ENCODE measurements around the gene TFCP2. TPM values are rescaled to one million over a fixed set of nuclear protein-coding genes. Genes with fewer than 3 reads are reported as not detected.

Gene TFCP2
- total and polyA plus RNA-seq, 11 donors: 8.3 to 28.8 (median 19.3) TPM

DNA sequence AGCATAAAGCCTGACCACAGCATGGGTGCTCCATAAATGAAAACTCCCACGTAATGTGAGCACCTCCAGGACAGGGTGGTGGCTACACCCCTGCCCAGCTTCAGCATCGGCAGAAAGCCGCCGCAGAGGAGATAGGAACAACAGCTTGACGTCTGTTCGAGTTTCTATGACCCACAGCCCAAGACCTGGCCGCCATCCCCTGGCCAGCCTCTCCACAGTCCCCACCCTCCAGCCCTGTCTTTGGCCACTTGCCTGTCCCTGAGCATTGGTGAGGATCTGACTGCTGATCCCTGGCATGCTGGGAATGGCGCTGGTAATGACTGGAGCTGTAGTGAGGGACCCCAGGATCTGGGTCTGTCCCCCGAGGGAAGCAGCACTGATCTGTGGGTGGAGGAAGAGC is 23.6 kb upstream of the TFCP2 start:
- ATAC-seq (no peak), DNase-seq (no peak)
- Histone ChIP-seq H3K36me3 (peaks cover 0 to 42% (median under 1%) of the 10 kb centered on the region in 9 donors), H3K27ac (no peak overlapping the region), H3K27me3 (no peaks in the 10 kb centered on the region), H3K4me3 (no peak overlapping the region), H3K4me1 (no peaks in the 10 kb centered on the region), H3K9me3 (no peaks in the 10 kb centered on the region)
- intact Hi-C loops (cut with DNase I): no loop called here
- WGBS, 4 donors: 91 to 95% (median 94%) methylated on average over 6 to 9 of the region's 9 CpGs
- no peak for TF ChIP-seq POLR2A (IDR thresholded peaks at IDR 0.05)

DNA sequence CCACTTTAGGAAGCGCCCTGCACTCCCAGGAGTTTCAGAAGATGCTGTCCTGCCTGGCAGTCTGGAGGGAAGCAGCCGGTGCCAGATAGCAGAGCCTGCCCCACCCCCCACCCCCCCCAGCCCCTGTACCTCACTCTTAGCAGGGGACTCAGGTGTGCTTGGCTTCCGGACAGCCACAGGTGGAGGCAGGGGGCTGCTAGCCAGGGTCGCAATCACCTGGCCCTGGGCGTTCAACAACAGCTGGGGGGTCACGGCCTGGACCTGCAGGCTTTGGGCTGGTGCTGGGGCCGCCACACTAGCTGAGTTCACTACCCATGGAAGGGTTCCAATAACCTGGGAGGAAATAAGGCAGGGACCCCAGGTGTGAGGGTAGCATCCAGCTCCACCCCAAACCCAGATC is 22.9 kb upstream of the TFCP2 start:
- WGBS, 4 donors: 88 to 96% (median 93%) methylated on average over 4 to 7 of the region's 7 CpGs
- no peak for TF ChIP-seq POLR2A (IDR thresholded peaks at IDR 0.05)
- TF ChIP-seq, protein P1, sequence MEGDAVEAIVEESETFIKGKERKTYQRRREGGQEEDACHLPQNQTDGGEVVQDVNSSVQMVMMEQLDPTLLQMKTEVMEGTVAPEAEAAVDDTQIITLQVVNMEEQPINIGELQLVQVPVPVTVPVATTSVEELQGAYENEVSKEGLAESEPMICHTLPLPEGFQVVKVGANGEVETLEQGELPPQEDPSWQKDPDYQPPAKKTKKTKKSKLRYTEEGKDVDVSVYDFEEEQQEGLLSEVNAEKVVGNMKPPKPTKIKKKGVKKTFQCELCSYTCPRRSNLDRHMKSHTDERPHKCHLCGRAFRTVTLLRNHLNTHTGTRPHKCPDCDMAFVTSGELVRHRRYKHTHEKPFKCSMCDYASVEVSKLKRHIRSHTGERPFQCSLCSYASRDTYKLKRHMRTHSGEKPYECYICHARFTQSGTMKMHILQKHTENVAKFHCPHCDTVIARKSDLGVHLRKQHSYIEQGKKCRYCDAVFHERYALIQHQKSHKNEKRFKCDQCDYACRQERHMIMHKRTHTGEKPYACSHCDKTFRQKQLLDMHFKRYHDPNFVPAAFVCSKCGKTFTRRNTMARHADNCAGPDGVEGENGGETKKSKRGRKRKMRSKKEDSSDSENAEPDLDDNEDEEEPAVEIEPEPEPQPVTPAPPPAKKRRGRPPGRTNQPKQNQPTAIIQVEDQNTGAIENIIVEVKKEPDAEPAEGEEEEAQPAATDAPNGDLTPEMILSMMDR (IDR thresholded peaks at IDR 0.05): no peak
- intact Hi-C loops (cut with DNase I): no loop called here
- peaks cover 0 to 49% (median 7%) of the 10 kb centered on the region in 9 donors for H3K36me3 ChIP-seq
- H3K4me3 ChIP-seq: no peak overlapping the region
- ATAC-seq (no peak), DNase-seq (no peak)
- no peaks in the 10 kb centered on the region for H3K9me3 ChIP-seq
- H3K27me3 ChIP-seq: no peaks in the 10 kb centered on the region
- no peaks in the 10 kb centered on the region for H3K4me1 ChIP-seq
- H3K27ac ChIP-seq: no peak overlapping the region

DNA sequence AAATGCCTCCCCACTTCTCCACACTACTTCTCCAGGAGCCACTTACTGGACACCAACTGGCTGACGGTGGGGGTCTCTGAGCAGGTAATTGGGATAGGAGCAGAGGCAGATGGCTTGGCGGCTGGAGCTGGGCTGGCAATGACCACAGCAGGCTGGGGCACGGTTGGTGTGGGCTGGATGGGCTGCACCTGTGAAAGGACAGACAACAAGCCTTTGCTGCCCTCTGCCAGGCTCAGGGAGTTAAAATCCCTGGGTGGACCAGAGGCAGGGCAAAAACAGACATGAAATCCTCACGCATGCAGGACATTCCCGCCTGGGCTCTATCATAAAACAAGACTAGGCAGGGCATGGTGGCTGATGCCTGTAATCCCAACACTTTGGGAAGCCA is 19.3 kb upstream of the TFCP2 start:
- no peaks in the 10 kb centered on the region for H3K9me3 ChIP-seq
- ATAC-seq (no peak), DNase-seq (no peak)
- intact Hi-C loops (cut with DNase I): no loop called here
- WGBS, 4 donors: 91 to 95% (median 93%) methylated on average over 5 of the region's 5 CpGs
- no peak overlapping the region for H3K4me3 ChIP-seq
- H3K27ac ChIP-seq: no peak overlapping the region
- peaks cover 0 to 54% (median 23%) of the 10 kb centered on the region in 9 donors for H3K36me3 ChIP-seq
- H3K4me1 ChIP-seq: no peaks in the 10 kb centered on the region
- H3K27me3 ChIP-seq: no peaks in the 10 kb centered on the region
- no peak for TF ChIP-seq POLR2A (IDR thresholded peaks at IDR 0.05)
- TF ChIP-seq, protein P1 (IDR thresholded peaks at IDR 0.05): no peak

DNA sequence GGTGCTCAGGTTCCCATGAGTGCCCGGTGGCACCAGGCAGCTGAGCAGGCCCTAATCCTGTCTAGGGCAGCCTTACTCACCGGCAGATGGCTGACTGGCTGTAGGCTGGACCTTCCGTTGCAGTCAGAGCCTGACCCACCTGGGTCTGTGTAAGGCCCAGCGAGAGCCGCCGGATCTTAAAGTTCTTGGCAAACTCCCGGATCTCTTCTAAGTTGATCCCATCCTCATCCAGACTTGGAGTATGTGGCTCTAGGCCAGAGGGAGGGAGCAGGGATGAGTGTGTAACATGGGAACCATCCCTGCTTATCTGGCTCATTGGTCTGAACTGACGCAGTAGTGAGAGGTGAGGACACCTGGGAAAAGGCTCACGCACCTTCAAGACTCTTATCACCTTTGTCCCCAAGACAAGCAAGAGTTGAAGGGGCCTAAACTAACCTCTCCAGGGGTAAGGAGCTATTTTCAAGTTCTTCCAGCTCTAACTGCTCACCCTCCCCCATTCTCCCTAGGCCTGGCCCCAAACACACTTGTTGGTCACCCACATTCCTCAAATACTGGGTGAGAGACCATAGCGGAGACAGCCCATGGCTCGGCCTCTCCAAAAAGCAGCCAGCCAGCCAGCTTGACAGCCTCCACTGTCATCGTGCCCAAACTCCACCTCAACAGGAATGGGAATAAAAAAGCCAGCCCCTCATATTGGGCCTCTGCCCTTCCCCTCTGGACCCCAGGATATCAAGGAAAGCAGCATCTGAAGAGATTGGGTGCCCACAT is 18.8 kb upstream of the TFCP2 start:
- ATAC-seq (no peak), DNase-seq (no peak)
- WGBS, 4 donors: 93 to 98% (median 95%) methylated on average over 10 to 12 of the region's 12 CpGs
- no peak overlapping the region for H3K4me3 ChIP-seq
- H3K27ac ChIP-seq: no peak overlapping the region
- peaks cover 0 to under 1% (median 0%) of the 10 kb centered on the region in 12 donors for H3K4me1 ChIP-seq
- no peaks in the 10 kb centered on the region for H3K27me3 ChIP-seq
- peaks cover 0 to 54% (median 23%) of the 10 kb centered on the region in 9 donors for H3K36me3 ChIP-seq
- TF ChIP-seq, protein P1 (IDR thresholded peaks at IDR 0.05): no peak
- TF ChIP-seq POLR2A (IDR thresholded peaks at IDR 0.05): no peak
- no peaks in the 10 kb centered on the region for H3K9me3 ChIP-seq
- intact Hi-C loops (cut with DNase I): no loop called here
